Measurements from ENCODE around the gene TEN1.
"Not testable (repeated sequence)": the region's sequence is repeated elsewhere in the genome, so short reads cannot be mapped to it uniquely, and the experiment has no call there.

Gene TEN1

GRCh38 chr17:75978938-75979704, at the start of gene TEN1, which contains the start of gene ACOX1:
Gene TEN1, plus strand, starts transcription at chr17:75979240. Its CDS starts 6,953 bp downstream, at chr17:75986193.
Gene ACOX1, minus strand, starts transcription at chr17:75979166. Its CDS starts 93 bp downstream, at chr17:75979073.
- peak; percentile 87 to 95 for DNase-seq (ENCODE audit: low read depth in 1 of 2, low spot score in 1 of 2)

GRCh38 chr17:75931062-75931461, 48.0 kb upstream of the TEN1 start:
- DNase-seq (ENCODE audit: low read depth in 1 of 2, low spot score in 1 of 2) = no peak

- no peak for DNase-seq (ENCODE audit: low read depth in 1 of 2, low spot score in 1 of 2)
These were observed 46.2 kb upstream of the TEN1 start for GRCh38 chr17:75932852-75933251.

- DNase-seq (ENCODE audit: low read depth in 1 of 2, low spot score in 1 of 2) = no peak
These were observed 45.2 kb upstream of the TEN1 start for GRCh38 chr17:75933808-75934207.

GRCh38 chr17:75937652-75938051, 41.4 kb upstream of the TEN1 start:
- no peak for DNase-seq (ENCODE audit: low read depth in 1 of 2, low spot score in 1 of 2)

GRCh38 chr17:75940727-75941441, 38.2 kb upstream of the TEN1 start, which contains the start of gene FBF1:
Gene FBF1, minus strand, starts transcription at chr17:75941042. Its CDS starts 2,893 bp downstream, at chr17:75938149.
- DNase-seq (ENCODE audit: low read depth in 1 of 2, low spot score in 1 of 2) = peak; percentile 72 to 86

GRCh38 chr17:75941442-75941819, 37.6 kb upstream of the TEN1 start:
- DNase-seq (ENCODE audit: low read depth in 1 of 2, low spot score in 1 of 2) = no peak

GRCh38 chr17:75942473-75942872, 36.6 kb upstream of the TEN1 start:
- no peak for DNase-seq (ENCODE audit: low read depth in 1 of 2, low spot score in 1 of 2)

GRCh38 chr17:75943491-75943890, 35.5 kb upstream of the TEN1 start:
- DNase-seq (ENCODE audit: low read depth in 1 of 2, low spot score in 1 of 2) = no peak

GRCh38 chr17:75945211-75945610, 33.8 kb upstream of the TEN1 start:
- no peak for DNase-seq (ENCODE audit: low read depth in 1 of 2, low spot score in 1 of 2)

- DNase-seq (ENCODE audit: low read depth in 1 of 2, low spot score in 1 of 2) = no peak
These were observed 28.6 kb upstream of the TEN1 start for GRCh38 chr17:75950421-75950820.

GRCh38 chr17:75950855-75951554, 28.0 kb upstream of the TEN1 start:
- DNase-seq (ENCODE audit: low read depth in 1 of 2, low spot score in 1 of 2) = no peak

- no peak for DNase-seq (ENCODE audit: low read depth in 1 of 2, low spot score in 1 of 2)
These were observed 19.8 kb upstream of the TEN1 start for GRCh38 chr17:75959051-75959838.

- DNase-seq (ENCODE audit: low read depth in 1 of 2, low spot score in 1 of 2) = no peak
These were observed 19.1 kb upstream of the TEN1 start for GRCh38 chr17:75959839-75960511.

GRCh38 chr17:75965468-75965867, 13.6 kb upstream of the TEN1 start:
- DNase-seq (ENCODE audit: low read depth in 1 of 2, low spot score in 1 of 2) = no peak

GRCh38 chr17:75969044-75969443, 10.0 kb upstream of the TEN1 start:
- DNase-seq (ENCODE audit: low read depth in 1 of 2, low spot score in 1 of 2) = not testable (repeated sequence)

- no peak for DNase-seq (ENCODE audit: low read depth in 1 of 2, low spot score in 1 of 2)
These were observed 9.0 kb upstream of the TEN1 start for GRCh38 chr17:75970011-75970523.

GRCh38 chr17:75970626-75971025, 8.4 kb upstream of the TEN1 start:
- DNase-seq (ENCODE audit: low read depth in 1 of 2, low spot score in 1 of 2) = no peak

- DNase-seq (ENCODE audit: low read depth in 1 of 2, low spot score in 1 of 2) = not testable (repeated sequence)
These were observed 3.9 kb upstream of the TEN1 start for GRCh38 chr17:75975187-75975586.

- no peak for DNase-seq (ENCODE audit: low read depth in 1 of 2, low spot score in 1 of 2)
These were observed 3.3 kb upstream of the TEN1 start for GRCh38 chr17:75975757-75976174.

Data from activated CD4-positive, alpha-beta T cell treated with anti-CD3 and anti-CD28 coated beads, Interleukin-2, amount 50 U/mL, for 24 hours (primary cell).